Measurements from ENCODE around the gene BTBD10.

Gene BTBD10

DNA sequence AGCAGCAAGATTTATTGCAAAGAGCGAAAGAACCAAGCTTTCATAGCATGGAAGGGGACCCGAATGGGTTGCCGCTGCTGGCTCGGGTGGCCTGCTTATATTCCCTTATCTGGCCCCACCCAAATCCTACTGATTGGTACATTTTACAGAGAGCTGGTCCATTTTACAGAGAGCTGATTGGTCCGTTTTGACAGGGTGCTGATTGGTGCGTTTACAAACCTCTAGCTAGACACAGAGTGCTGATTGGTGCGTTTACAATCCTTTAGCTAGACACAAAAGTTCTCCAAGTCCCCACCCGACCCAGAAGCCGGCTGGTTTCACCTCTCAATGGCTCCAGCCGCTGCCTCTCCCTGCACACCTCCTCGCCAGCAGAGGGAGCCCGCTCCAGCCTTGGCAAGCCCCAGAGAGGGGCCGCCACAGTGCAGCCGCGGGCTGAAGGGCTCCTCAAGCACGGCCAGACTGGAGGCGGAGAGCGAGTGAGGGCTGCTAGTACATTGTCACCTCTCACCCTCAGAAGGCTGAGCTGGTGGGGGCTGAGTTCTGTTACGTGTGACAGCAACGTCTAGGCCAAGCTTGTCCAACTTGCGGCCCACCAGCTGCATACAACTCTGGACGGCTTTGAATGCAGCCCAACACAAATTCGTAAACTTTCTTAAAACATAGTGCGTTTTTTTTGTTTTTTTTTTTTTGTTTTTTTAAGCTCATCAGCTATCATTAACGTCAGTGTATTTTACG is 24.1 kb upstream of the BTBD10 start:
- no peaks in the 10 kb centered on the region for H3K9me3 ChIP-seq (ENCODE audit: insufficient read depth, low read length)
- no peak overlapping the region for H3K27ac ChIP-seq (ENCODE audit: low read depth, low read length)
- H3F3A ChIP-seq (ENCODE audit: insufficient read depth) = no peaks in the 10 kb centered on the region
- H3K9ac ChIP-seq (ENCODE audit: low read length) = peak overlapping the region; percentile 31
- no peaks in the 10 kb centered on the region for H3K36me3 ChIP-seq (ENCODE audit: low read length)
- peak overlapping the region; percentile 93 for H2AFZ ChIP-seq (ENCODE audit: low read depth, low read length, severe bottlenecking)
- H3K4me2 ChIP-seq (ENCODE audit: low read depth, low read length, poor library complexity, severe bottlenecking) = peak overlapping the region; percentile 57
- no peaks in the 10 kb centered on the region for H3K9me2 ChIP-seq (replicated peaks; ENCODE audit: insufficient read depth, low read length)
- no peaks in the 10 kb centered on the region for H3K27me3 ChIP-seq (ENCODE audit: low read length)
- H3K4me3 ChIP-seq (ENCODE audit: insufficient read depth, low read length, poor library complexity, severe bottlenecking) = peak overlapping the region; percentile 36
- H3K79me2 ChIP-seq (ENCODE audit: insufficient read depth, low read length) = no peaks in the 10 kb centered on the region
- TF ChIP-seq, protein P1, sequence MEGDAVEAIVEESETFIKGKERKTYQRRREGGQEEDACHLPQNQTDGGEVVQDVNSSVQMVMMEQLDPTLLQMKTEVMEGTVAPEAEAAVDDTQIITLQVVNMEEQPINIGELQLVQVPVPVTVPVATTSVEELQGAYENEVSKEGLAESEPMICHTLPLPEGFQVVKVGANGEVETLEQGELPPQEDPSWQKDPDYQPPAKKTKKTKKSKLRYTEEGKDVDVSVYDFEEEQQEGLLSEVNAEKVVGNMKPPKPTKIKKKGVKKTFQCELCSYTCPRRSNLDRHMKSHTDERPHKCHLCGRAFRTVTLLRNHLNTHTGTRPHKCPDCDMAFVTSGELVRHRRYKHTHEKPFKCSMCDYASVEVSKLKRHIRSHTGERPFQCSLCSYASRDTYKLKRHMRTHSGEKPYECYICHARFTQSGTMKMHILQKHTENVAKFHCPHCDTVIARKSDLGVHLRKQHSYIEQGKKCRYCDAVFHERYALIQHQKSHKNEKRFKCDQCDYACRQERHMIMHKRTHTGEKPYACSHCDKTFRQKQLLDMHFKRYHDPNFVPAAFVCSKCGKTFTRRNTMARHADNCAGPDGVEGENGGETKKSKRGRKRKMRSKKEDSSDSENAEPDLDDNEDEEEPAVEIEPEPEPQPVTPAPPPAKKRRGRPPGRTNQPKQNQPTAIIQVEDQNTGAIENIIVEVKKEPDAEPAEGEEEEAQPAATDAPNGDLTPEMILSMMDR (IDR thresholded peaks at IDR 0.05; ENCODE audit: insufficient read depth, low read length, poor library complexity, severe bottlenecking) = peak; percentile 87
- TF ChIP-seq EZH2phosphoT487 (conservative IDR thresholded peaks at IDR 0.05; ENCODE audit: low read length) = no peak
- H4K20me1 ChIP-seq (ENCODE audit: low read depth, low read length) = no peaks in the 10 kb centered on the region

DNA sequence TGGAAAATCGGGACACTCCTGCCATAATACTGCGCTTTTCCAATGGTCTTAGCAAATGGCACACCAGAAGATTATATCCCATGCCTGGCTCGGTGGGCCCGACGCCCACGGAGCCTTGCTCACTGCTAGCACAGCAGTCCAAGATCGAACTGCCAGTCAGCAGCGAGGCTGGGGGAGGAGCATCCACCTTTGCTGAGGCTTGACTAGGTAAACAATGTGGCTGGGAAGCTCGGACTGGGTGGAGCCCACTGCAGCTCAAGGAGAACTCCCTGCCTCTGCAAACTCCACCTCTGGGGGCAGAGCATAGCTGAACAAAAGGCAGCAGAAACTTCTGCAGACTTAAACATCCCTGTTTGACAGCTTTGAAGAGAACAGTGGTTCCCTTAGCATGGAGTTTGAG is 17.2 kb upstream of the BTBD10 start:
- Histone ChIP-seq H4K20me1 (ENCODE audit: low read depth, low read length) (no peaks in the 10 kb centered on the region), H3F3A (ENCODE audit: insufficient read depth) (no peaks in the 10 kb centered on the region), H3K36me3 (ENCODE audit: low read length) (no peaks in the 10 kb centered on the region), H3K27ac (ENCODE audit: low read depth, low read length) (no peak overlapping the region), H3K9me2 (replicated peaks; ENCODE audit: insufficient read depth, low read length) (no peaks in the 10 kb centered on the region), H2AFZ (ENCODE audit: low read depth, low read length, severe bottlenecking) (no peak overlapping the region), H3K9ac (ENCODE audit: low read length) (no peak overlapping the region), H3K9me3 (ENCODE audit: insufficient read depth, low read length) (no peaks in the 10 kb centered on the region), H3K27me3 (ENCODE audit: low read length) (no peaks in the 10 kb centered on the region), H3K4me3 (ENCODE audit: insufficient read depth, low read length, poor library complexity, severe bottlenecking) (no peak overlapping the region), H3K4me2 (ENCODE audit: low read depth, low read length, poor library complexity, severe bottlenecking) (no peak overlapping the region), H3K79me2 (ENCODE audit: insufficient read depth, low read length) (no peaks in the 10 kb centered on the region)
- no peak for TF ChIP-seq EZH2phosphoT487 (conservative IDR thresholded peaks at IDR 0.05; ENCODE audit: low read length)
- TF ChIP-seq, protein P1 (IDR thresholded peaks at IDR 0.05; ENCODE audit: insufficient read depth, low read length, poor library complexity, severe bottlenecking) = no peak

DNA sequence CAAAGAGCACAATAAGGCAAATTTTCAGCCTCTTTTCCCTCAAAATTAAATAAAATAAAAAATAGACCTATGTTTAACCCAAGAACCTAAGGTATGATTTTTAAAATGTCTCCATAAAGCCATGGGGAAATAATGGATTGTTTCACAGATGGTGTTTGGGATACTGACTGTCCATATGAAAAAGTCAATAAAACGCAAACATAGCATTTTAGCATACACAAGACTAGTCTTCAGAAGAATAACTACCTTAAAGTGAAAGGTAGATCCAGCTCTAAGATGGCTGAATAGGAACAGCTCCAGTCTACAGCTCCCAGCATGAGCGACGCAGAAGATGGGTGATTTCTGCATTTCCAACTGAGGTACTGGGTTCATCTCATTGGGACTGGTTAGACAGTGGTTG is 16.7 kb upstream of the BTBD10 start:
- Histone ChIP-seq H3K9ac (ENCODE audit: low read length) (no peak overlapping the region), H3K4me3 (ENCODE audit: insufficient read depth, low read length, poor library complexity, severe bottlenecking) (no peak overlapping the region), H3F3A (ENCODE audit: insufficient read depth) (no peaks in the 10 kb centered on the region), H3K9me3 (ENCODE audit: insufficient read depth, low read length) (no peaks in the 10 kb centered on the region), H3K27ac (ENCODE audit: low read depth, low read length) (no peak overlapping the region), H3K36me3 (ENCODE audit: low read length) (no peaks in the 10 kb centered on the region), H3K27me3 (ENCODE audit: low read length) (no peaks in the 10 kb centered on the region), H3K9me2 (replicated peaks; ENCODE audit: insufficient read depth, low read length) (no peaks in the 10 kb centered on the region), H3K79me2 (ENCODE audit: insufficient read depth, low read length) (no peaks in the 10 kb centered on the region), H3K4me2 (ENCODE audit: low read depth, low read length, poor library complexity, severe bottlenecking) (no peak overlapping the region), H4K20me1 (ENCODE audit: low read depth, low read length) (no peaks in the 10 kb centered on the region), H2AFZ (ENCODE audit: low read depth, low read length, severe bottlenecking) (no peak overlapping the region)
- TF ChIP-seq, protein P1 (IDR thresholded peaks at IDR 0.05; ENCODE audit: insufficient read depth, low read length, poor library complexity, severe bottlenecking) = no peak
- TF ChIP-seq EZH2phosphoT487 (conservative IDR thresholded peaks at IDR 0.05; ENCODE audit: low read length) = no peak
